ENCODE results near the gene PALMD. TPM values are rescaled to one million over a fixed set of nuclear protein-coding genes. Genes with fewer than 3 reads are reported as not detected.

PALMD gene
- total and polyA plus RNA-seq, 2 of the 8 experiments (the other 6 are each of a cell fraction or from before 2014, with no cell fraction given) = not detected

GRCh38 chr1:99629164-99629563 lies 16.7 kb upstream of the PALMD start (continued):
- TF ChIP-seq SIRT6 (IDR thresholded peaks at IDR 0.05; ENCODE audit: low read length) = no peak
- no peak for TF ChIP-seq SP4 (IDR thresholded peaks at IDR 0.05; ENCODE audit: low read length)
- no peak for TF ChIP-seq CBX5 (IDR thresholded peaks at IDR 0.05; ENCODE audit: low read depth, low read length)
- TF ChIP-seq PHF8 (conservative IDR thresholded peaks at IDR 0.05; ENCODE audit: low read depth, low read length) = no peak
- no peak for TF ChIP-seq USF2 (IDR thresholded peaks at IDR 0.05; ENCODE audit: low read length)
- no peak for TF ChIP-seq EP300 (IDR thresholded peaks at IDR 0.05; ENCODE audit: borderline replicate concordance in 1 of 2, low read depth in 2 of 2, low read length in 2 of 2)
- no peak for TF ChIP-seq EGR1 (IDR thresholded peaks at IDR 0.05; ENCODE audit: borderline replicate concordance, low read depth, low read length)
- no peak for TF ChIP-seq CREB1 (IDR thresholded peaks at IDR 0.05)
